Measurements from ENCODE around the gene ARPC1A.
A peak's percentile ranks its signal among the peaks of the same experiment; 100 is the strongest.

The ARPC1A gene

DNA sequence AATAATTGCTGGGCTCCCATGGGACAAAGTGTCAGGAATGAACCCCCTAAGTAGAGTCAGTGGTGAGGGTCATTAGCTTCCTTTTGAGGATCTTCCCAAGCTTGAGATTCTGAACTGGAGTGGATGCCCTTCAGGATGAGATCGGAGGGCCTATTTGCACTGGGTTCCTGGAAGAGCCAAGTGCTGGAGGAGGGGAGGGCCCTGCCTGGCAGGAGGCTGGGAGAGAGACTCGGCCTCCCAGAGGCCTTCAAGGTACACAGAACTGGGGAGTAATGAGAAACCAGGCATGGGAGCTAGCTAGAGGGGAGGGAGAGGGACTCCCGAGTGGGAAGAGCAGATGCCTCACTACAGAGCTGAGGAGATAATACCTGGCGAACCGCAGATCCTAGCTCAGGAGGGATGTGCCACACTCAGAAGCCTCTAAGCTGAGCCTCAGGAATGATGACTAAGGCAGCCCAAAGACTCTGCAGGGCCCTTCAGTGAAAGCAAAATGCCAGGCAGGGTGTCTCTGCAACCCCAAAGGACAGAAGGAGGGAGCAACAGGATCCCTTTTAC lies 73.3 kb downstream of the ARPC1A start:
- H3K9ac ChIP-seq (ENCODE audit: insufficient read length, low read depth), result no peak overlapping the region
- TF ChIP-seq SUZ12 (IDR thresholded peaks at IDR 0.05; ENCODE audit: extremely low read depth, insufficient read depth, insufficient read length) (no peak), YY1 (IDR thresholded peaks at IDR 0.05; ENCODE audit: insufficient read depth, insufficient read length) (no peak), ZNF274 (IDR thresholded peaks at IDR 0.05; ENCODE audit: low read depth, low read length) (no peak)
- H3K27me3 ChIP-seq (ENCODE audit: insufficient read depth, insufficient read length), result no peaks in the 10 kb centered on the region
- DNase-seq (ENCODE audit: low read depth, low spot score), result no peak
- H3K4me3 ChIP-seq (ENCODE audit: insufficient read length, low read depth), result no peak overlapping the region
- peaks cover 92% of the 10 kb centered on the region for H3K36me3 ChIP-seq (ENCODE audit: insufficient read depth, insufficient read length, low read length)
- no peaks in the 10 kb centered on the region for H3K9me3 ChIP-seq (ENCODE audit: insufficient read depth, low read length)
- H3K4me1 ChIP-seq (ENCODE audit: insufficient read depth, insufficient read length), result peaks cover 4% of the 10 kb centered on the region

GRCh38 chr7:99399597-99399996 lies 73.9 kb downstream of the ARPC1A start:
- H3K9me3 ChIP-seq (ENCODE audit: insufficient read depth, low read length), result no peaks in the 10 kb centered on the region
- no peaks in the 10 kb centered on the region for H3K27me3 ChIP-seq (ENCODE audit: insufficient read depth, insufficient read length)
- no peak overlapping the region for H3K4me3 ChIP-seq (ENCODE audit: insufficient read length, low read depth)
- peaks cover 2% of the 10 kb centered on the region for H3K4me1 ChIP-seq (ENCODE audit: insufficient read depth, insufficient read length)
- TF ChIP-seq YY1 (IDR thresholded peaks at IDR 0.05; ENCODE audit: insufficient read depth, insufficient read length) (no peak), ZNF274 (IDR thresholded peaks at IDR 0.05; ENCODE audit: low read depth, low read length) (no peak), SUZ12 (IDR thresholded peaks at IDR 0.05; ENCODE audit: extremely low read depth, insufficient read depth, insufficient read length) (no peak)
- H3K36me3 ChIP-seq (ENCODE audit: insufficient read depth, insufficient read length, low read length), result peaks cover 92% of the 10 kb centered on the region
- no peak for DNase-seq (ENCODE audit: low read depth, low spot score)
- no peak overlapping the region for H3K9ac ChIP-seq (ENCODE audit: insufficient read length, low read depth)

DNA sequence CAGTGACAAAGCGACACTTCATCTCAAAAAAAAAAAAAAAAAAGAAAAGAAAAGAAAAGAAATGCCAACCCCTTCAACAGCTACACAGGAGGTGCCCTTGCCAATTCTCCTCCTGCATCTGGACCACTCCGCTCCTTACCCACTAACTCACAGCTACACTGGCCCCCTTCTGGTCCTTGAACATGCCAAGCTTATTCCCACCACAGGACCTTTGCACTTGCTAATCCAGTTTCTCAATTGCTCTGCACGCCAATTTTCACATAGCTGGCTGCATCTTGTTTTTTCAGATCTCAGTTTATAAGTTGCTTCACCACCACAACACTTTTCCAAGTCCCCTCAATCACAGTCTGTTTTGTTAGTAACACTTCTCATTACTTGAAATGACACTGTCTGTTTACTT lies 77.2 kb downstream of the ARPC1A start:
- H3K9ac ChIP-seq (ENCODE audit: insufficient read length, low read depth), result no peak overlapping the region
- no peak for DNase-seq (ENCODE audit: low read depth, low spot score)
- H3K4me1 ChIP-seq (ENCODE audit: insufficient read depth, insufficient read length), result peaks cover 4% of the 10 kb centered on the region
- no peaks in the 10 kb centered on the region for H3K27me3 ChIP-seq (ENCODE audit: insufficient read depth, insufficient read length)
- H3K36me3 ChIP-seq (ENCODE audit: insufficient read depth, insufficient read length, low read length), result peaks cover 81% of the 10 kb centered on the region
- H3K9me3 ChIP-seq (ENCODE audit: insufficient read depth, low read length), result no peaks in the 10 kb centered on the region
- TF ChIP-seq ZNF274 (IDR thresholded peaks at IDR 0.05; ENCODE audit: low read depth, low read length) (no peak), YY1 (IDR thresholded peaks at IDR 0.05; ENCODE audit: insufficient read depth, insufficient read length) (no peak), SUZ12 (IDR thresholded peaks at IDR 0.05; ENCODE audit: extremely low read depth, insufficient read depth, insufficient read length) (no peak)
- no peak overlapping the region for H3K4me3 ChIP-seq (ENCODE audit: insufficient read length, low read depth)

DNA sequence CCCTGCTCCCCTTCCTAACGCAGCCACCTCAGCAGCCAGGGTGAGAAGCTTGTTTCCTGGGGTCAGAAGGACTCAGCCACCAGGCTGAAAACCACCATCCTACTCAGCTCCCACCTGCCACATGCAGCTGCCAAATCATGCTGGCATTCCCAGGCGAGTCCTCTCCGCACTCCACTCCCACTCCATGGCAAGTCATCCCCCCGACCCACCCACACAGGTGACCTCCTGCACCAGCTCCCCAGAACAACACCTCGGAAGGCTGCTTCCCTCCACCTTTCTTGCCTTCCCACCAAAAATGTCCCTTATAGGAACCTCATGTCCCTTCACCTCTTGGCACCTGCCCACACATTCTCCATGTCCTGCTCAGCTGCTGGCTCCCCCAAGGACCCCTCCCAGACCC lies 78.1 kb downstream of the ARPC1A start:
- DNase-seq (ENCODE audit: low read depth, low spot score), result no peak
- H3K9me3 ChIP-seq (ENCODE audit: insufficient read depth, low read length), result no peaks in the 10 kb centered on the region
- peaks cover 4% of the 10 kb centered on the region for H3K4me1 ChIP-seq (ENCODE audit: insufficient read depth, insufficient read length)
- no peaks in the 10 kb centered on the region for H3K27me3 ChIP-seq (ENCODE audit: insufficient read depth, insufficient read length)
- no peak overlapping the region for H3K4me3 ChIP-seq (ENCODE audit: insufficient read length, low read depth)
- TF ChIP-seq ZNF274 (IDR thresholded peaks at IDR 0.05; ENCODE audit: low read depth, low read length) (no peak), YY1 (IDR thresholded peaks at IDR 0.05; ENCODE audit: insufficient read depth, insufficient read length) (no peak)
- H3K9ac ChIP-seq (ENCODE audit: insufficient read length, low read depth), result no peak overlapping the region
- H3K36me3 ChIP-seq (ENCODE audit: insufficient read depth, insufficient read length, low read length), result peaks cover 72% of the 10 kb centered on the region

- TF ChIP-seq YY1 (IDR thresholded peaks at IDR 0.05; ENCODE audit: insufficient read depth, insufficient read length) (no peak), SUZ12 (IDR thresholded peaks at IDR 0.05; ENCODE audit: extremely low read depth, insufficient read depth, insufficient read length) (no peak), ZNF274 (IDR thresholded peaks at IDR 0.05; ENCODE audit: low read depth, low read length) (no peak)
- Histone ChIP-seq H3K9me3 (ENCODE audit: insufficient read depth, low read length) (no peaks in the 10 kb centered on the region), H3K4me3 (ENCODE audit: insufficient read length, low read depth) (no peak overlapping the region), H3K36me3 (ENCODE audit: insufficient read depth, insufficient read length, low read length) (peaks cover 66% of the 10 kb centered on the region), H3K27me3 (ENCODE audit: insufficient read depth, insufficient read length) (no peaks in the 10 kb centered on the region), H3K4me1 (ENCODE audit: insufficient read depth, insufficient read length) (peaks cover 4% of the 10 kb centered on the region), H3K9ac (ENCODE audit: insufficient read length, low read depth) (peak overlapping the region; percentile 2)
- no peak for DNase-seq (ENCODE audit: low read depth, low spot score)
Measured at GRCh38 chr7:99404235-99404976, 78.7 kb downstream of the ARPC1A start.

DNA sequence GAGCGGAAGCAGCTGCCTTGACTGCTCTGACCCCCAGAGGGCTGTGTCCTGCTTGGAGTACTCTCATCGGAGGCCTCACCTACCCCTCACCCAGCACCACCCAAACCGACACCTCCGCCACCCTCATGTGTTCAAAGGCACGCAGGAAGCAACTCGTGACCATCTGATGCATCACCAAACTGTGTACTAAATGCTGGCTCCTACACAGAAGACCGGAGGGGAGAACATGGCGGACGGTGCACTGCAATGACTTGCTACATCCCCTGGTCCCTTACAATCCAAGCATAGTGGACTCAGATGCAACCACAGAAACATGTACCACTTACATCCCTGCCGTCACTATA lies 79.3 kb downstream of the ARPC1A start:
- peaks cover 4% of the 10 kb centered on the region for H3K4me1 ChIP-seq (ENCODE audit: insufficient read depth, insufficient read length)
- no peaks in the 10 kb centered on the region for H3K27me3 ChIP-seq (ENCODE audit: insufficient read depth, insufficient read length)
- no peaks in the 10 kb centered on the region for H3K9me3 ChIP-seq (ENCODE audit: insufficient read depth, low read length)
- H3K36me3 ChIP-seq (ENCODE audit: insufficient read depth, insufficient read length, low read length), result peaks cover 62% of the 10 kb centered on the region
- DNase-seq (ENCODE audit: low read depth, low spot score), result no peak
- H3K9ac ChIP-seq (ENCODE audit: insufficient read length, low read depth), result peak overlapping the region; percentile 2
- no peak overlapping the region for H3K4me3 ChIP-seq (ENCODE audit: insufficient read length, low read depth)
- no peak for TF ChIP-seq SUZ12 (IDR thresholded peaks at IDR 0.05; ENCODE audit: extremely low read depth, insufficient read depth, insufficient read length)
- no peak for TF ChIP-seq YY1 (IDR thresholded peaks at IDR 0.05; ENCODE audit: insufficient read depth, insufficient read length)
- TF ChIP-seq ZNF274 (IDR thresholded peaks at IDR 0.05; ENCODE audit: low read depth, low read length), result no peak

DNA sequence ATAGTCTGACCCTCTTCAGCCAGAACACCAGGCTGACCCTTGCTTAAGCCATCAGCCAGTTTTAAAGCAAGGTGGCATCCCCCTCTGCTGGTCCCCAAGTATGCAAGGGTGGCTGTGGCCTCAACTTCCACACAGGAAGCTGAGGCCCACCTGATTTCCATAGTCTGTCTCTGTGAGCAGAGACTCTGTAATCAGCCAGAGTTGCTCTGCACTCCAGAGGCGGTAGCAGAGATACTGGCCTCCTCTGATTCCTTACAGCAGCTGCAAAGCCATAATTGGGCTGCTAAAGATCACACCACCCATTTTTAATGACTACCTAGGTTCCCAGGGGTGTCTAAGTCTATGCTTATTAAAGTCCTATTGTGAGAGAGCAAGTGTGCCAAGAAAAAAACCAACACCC lies 80.9 kb downstream of the ARPC1A start:
- H3K9ac ChIP-seq (ENCODE audit: insufficient read length, low read depth), result peak overlapping the region; percentile 23
- TF ChIP-seq ZNF274 (IDR thresholded peaks at IDR 0.05; ENCODE audit: low read depth, low read length), result no peak
- TF ChIP-seq SUZ12 (IDR thresholded peaks at IDR 0.05; ENCODE audit: extremely low read depth, insufficient read depth, insufficient read length), result no peak
- TF ChIP-seq YY1 (IDR thresholded peaks at IDR 0.05; ENCODE audit: insufficient read depth, insufficient read length), result no peak
- peaks cover 62% of the 10 kb centered on the region for H3K36me3 ChIP-seq (ENCODE audit: insufficient read depth, insufficient read length, low read length)
- no peak for DNase-seq (ENCODE audit: low read depth, low spot score)
- no peak overlapping the region for H3K4me3 ChIP-seq (ENCODE audit: insufficient read length, low read depth)
- H3K9me3 ChIP-seq (ENCODE audit: insufficient read depth, low read length), result no peaks in the 10 kb centered on the region
- H3K27me3 ChIP-seq (ENCODE audit: insufficient read depth, insufficient read length), result no peaks in the 10 kb centered on the region
- peaks cover 4% of the 10 kb centered on the region for H3K4me1 ChIP-seq (ENCODE audit: insufficient read depth, insufficient read length)
